ENCODE data around the gene HMG20A. TPM values are rescaled to one million over a fixed set of nuclear protein-coding genes. Genes with fewer than 3 reads are reported as not detected.

The HMG20A gene
- polyA plus RNA-seq, 2 donors: 6.5 to 7.0 TPM

GRCh38 chr15:77454951-77455350 lies 34.3 kb downstream of the HMG20A start:
- Histone ChIP-seq H3K4me1 (ENCODE audit: control insufficient read depth in 2 of 2, insufficient read depth in 2 of 2, low read length in 1 of 2) (no peaks in the 10 kb centered on the region), H3K27ac (ENCODE audit: low read depth in 2 of 2, low read length in 1 of 2) (no peak overlapping the region), H3K27me3 (ENCODE audit: control insufficient read depth in 1 of 2, insufficient read depth in 2 of 2, low read length in 2 of 2) (no peaks in the 10 kb centered on the region), H3K36me3 (ENCODE audit: control insufficient read depth in 2 of 2, insufficient read depth in 2 of 2, low read length in 1 of 2) (no peaks in the 10 kb centered on the region), H3K9me3 (ENCODE audit: control insufficient read depth in 2 of 2, insufficient read depth in 1 of 2, low read depth in 1 of 2, low read length in 1 of 2) (no peaks in the 10 kb centered on the region), H3K4me3 (ENCODE audit: low read depth in 1 of 2, low read length in 2 of 2) (no peak overlapping the region)

- H3K27me3 ChIP-seq (ENCODE audit: control insufficient read depth in 1 of 2, insufficient read depth in 2 of 2, low read length in 2 of 2): no peaks in the 10 kb centered on the region
- H3K4me1 ChIP-seq (ENCODE audit: control insufficient read depth in 2 of 2, insufficient read depth in 2 of 2, low read length in 1 of 2): no peaks in the 10 kb centered on the region
- no peak overlapping the region for H3K27ac ChIP-seq (ENCODE audit: low read depth in 2 of 2, low read length in 1 of 2)
- H3K36me3 ChIP-seq (ENCODE audit: control insufficient read depth in 2 of 2, insufficient read depth in 2 of 2, low read length in 1 of 2): no peaks in the 10 kb centered on the region
- WGBS, 2 donors: 39 to 40% methylated on average over 3 of the region's 3 CpGs
- H3K9me3 ChIP-seq (ENCODE audit: control insufficient read depth in 2 of 2, insufficient read depth in 1 of 2, low read depth in 1 of 2, low read length in 1 of 2): no peaks in the 10 kb centered on the region
- H3K4me3 ChIP-seq (ENCODE audit: low read depth in 1 of 2, low read length in 2 of 2): no peak overlapping the region
Observed at GRCh38 chr15:77455696-77456321, 35.1 kb downstream of the HMG20A start.

GRCh38 chr15:77456746-77457145 lies 36.1 kb downstream of the HMG20A start:
- WGBS, 2 donors: 94% methylated on average over 1 of the region's 1 CpG
- Histone ChIP-seq H3K27ac (ENCODE audit: low read depth in 2 of 2, low read length in 1 of 2) (no peak overlapping the region), H3K4me1 (ENCODE audit: control insufficient read depth in 2 of 2, insufficient read depth in 2 of 2, low read length in 1 of 2) (no peaks in the 10 kb centered on the region)

GRCh38 chr15:77457191-77457904 lies 36.7 kb downstream of the HMG20A start:
- Histone ChIP-seq H3K27ac (ENCODE audit: low read depth in 2 of 2, low read length in 1 of 2) (no peak overlapping the region), H3K4me3 (ENCODE audit: low read depth in 1 of 2, low read length in 2 of 2) (no peak overlapping the region), H3K9me3 (ENCODE audit: control insufficient read depth in 2 of 2, insufficient read depth in 1 of 2, low read depth in 1 of 2, low read length in 1 of 2) (no peaks in the 10 kb centered on the region), H3K36me3 (ENCODE audit: control insufficient read depth in 2 of 2, insufficient read depth in 2 of 2, low read length in 1 of 2) (no peaks in the 10 kb centered on the region), H3K27me3 (ENCODE audit: control insufficient read depth in 1 of 2, insufficient read depth in 2 of 2, low read length in 2 of 2) (no peaks in the 10 kb centered on the region), H3K4me1 (ENCODE audit: control insufficient read depth in 2 of 2, insufficient read depth in 2 of 2, low read length in 1 of 2) (no peaks in the 10 kb centered on the region)
- WGBS, 2 donors: 71 to 72% methylated on average over 5 of the region's 5 CpGs

More at GRCh38 chr15:77456746-77457145, 36.1 kb downstream of the HMG20A start:
- Histone ChIP-seq H3K4me3 (ENCODE audit: low read depth in 1 of 2, low read length in 2 of 2) (no peak overlapping the region), H3K9me3 (ENCODE audit: control insufficient read depth in 2 of 2, insufficient read depth in 1 of 2, low read depth in 1 of 2, low read length in 1 of 2) (no peaks in the 10 kb centered on the region), H3K27me3 (ENCODE audit: control insufficient read depth in 1 of 2, insufficient read depth in 2 of 2, low read length in 2 of 2) (no peaks in the 10 kb centered on the region), H3K36me3 (ENCODE audit: control insufficient read depth in 2 of 2, insufficient read depth in 2 of 2, low read length in 1 of 2) (no peaks in the 10 kb centered on the region)

GRCh38 chr15:77457905-77458265 lies 37.2 kb downstream of the HMG20A start:
- Histone ChIP-seq H3K27me3 (ENCODE audit: control insufficient read depth in 1 of 2, insufficient read depth in 2 of 2, low read length in 2 of 2) (no peaks in the 10 kb centered on the region), H3K27ac (ENCODE audit: low read depth in 2 of 2, low read length in 1 of 2) (no peak overlapping the region), H3K36me3 (ENCODE audit: control insufficient read depth in 2 of 2, insufficient read depth in 2 of 2, low read length in 1 of 2) (no peaks in the 10 kb centered on the region), H3K4me3 (ENCODE audit: low read depth in 1 of 2, low read length in 2 of 2) (no peak overlapping the region), H3K9me3 (ENCODE audit: control insufficient read depth in 2 of 2, insufficient read depth in 1 of 2, low read depth in 1 of 2, low read length in 1 of 2) (no peaks in the 10 kb centered on the region), H3K4me1 (ENCODE audit: control insufficient read depth in 2 of 2, insufficient read depth in 2 of 2, low read length in 1 of 2) (no peaks in the 10 kb centered on the region)

GRCh38 chr15:77459031-77459430 lies 38.3 kb downstream of the HMG20A start:
- 79 to 81% methylated on average over 2 of the region's 2 CpGs for WGBS, 2 donors
- H3K27me3 ChIP-seq (ENCODE audit: control insufficient read depth in 1 of 2, insufficient read depth in 2 of 2, low read length in 2 of 2): no peaks in the 10 kb centered on the region

GRCh38 chr15:77461486-77461885 lies 40.8 kb downstream of the HMG20A start:
- H3K9me3 ChIP-seq (ENCODE audit: control insufficient read depth in 2 of 2, insufficient read depth in 1 of 2, low read depth in 1 of 2, low read length in 1 of 2): no peaks in the 10 kb centered on the region
- no peak overlapping the region for H3K27ac ChIP-seq (ENCODE audit: low read depth in 2 of 2, low read length in 1 of 2)
- H3K36me3 ChIP-seq (ENCODE audit: control insufficient read depth in 2 of 2, insufficient read depth in 2 of 2, low read length in 1 of 2): peaks cover 0 to 4% of the 10 kb centered on the region in 2 donors
- H3K4me3 ChIP-seq (ENCODE audit: low read depth in 1 of 2, low read length in 2 of 2): no peak overlapping the region
- no peaks in the 10 kb centered on the region for H3K4me1 ChIP-seq (ENCODE audit: control insufficient read depth in 2 of 2, insufficient read depth in 2 of 2, low read length in 1 of 2)
- H3K27me3 ChIP-seq (ENCODE audit: control insufficient read depth in 1 of 2, insufficient read depth in 2 of 2, low read length in 2 of 2): no peaks in the 10 kb centered on the region

More at GRCh38 chr15:77459031-77459430, 38.3 kb downstream of the HMG20A start:
- no peaks in the 10 kb centered on the region for H3K9me3 ChIP-seq (ENCODE audit: control insufficient read depth in 2 of 2, insufficient read depth in 1 of 2, low read depth in 1 of 2, low read length in 1 of 2)
- no peaks in the 10 kb centered on the region for H3K36me3 ChIP-seq (ENCODE audit: control insufficient read depth in 2 of 2, insufficient read depth in 2 of 2, low read length in 1 of 2)
- H3K4me3 ChIP-seq (ENCODE audit: low read depth in 1 of 2, low read length in 2 of 2): no peak overlapping the region
- no peaks in the 10 kb centered on the region for H3K4me1 ChIP-seq (ENCODE audit: control insufficient read depth in 2 of 2, insufficient read depth in 2 of 2, low read length in 1 of 2)
- H3K27ac ChIP-seq (ENCODE audit: low read depth in 2 of 2, low read length in 1 of 2): no peak overlapping the region

GRCh38 chr15:77464129-77464865 lies 43.6 kb downstream of the HMG20A start:
- 95 to 96% methylated on average over 3 of the region's 3 CpGs for WGBS, 2 donors
- Histone ChIP-seq H3K36me3 (ENCODE audit: control insufficient read depth in 2 of 2, insufficient read depth in 2 of 2, low read length in 1 of 2) (peaks cover 3 to 5% of the 10 kb centered on the region in 2 donors), H3K9me3 (ENCODE audit: control insufficient read depth in 2 of 2, insufficient read depth in 1 of 2, low read depth in 1 of 2, low read length in 1 of 2) (no peaks in the 10 kb centered on the region), H3K27me3 (ENCODE audit: control insufficient read depth in 1 of 2, insufficient read depth in 2 of 2, low read length in 2 of 2) (no peaks in the 10 kb centered on the region), H3K4me1 (ENCODE audit: control insufficient read depth in 2 of 2, insufficient read depth in 2 of 2, low read length in 1 of 2) (no peaks in the 10 kb centered on the region), H3K4me3 (ENCODE audit: low read depth in 1 of 2, low read length in 2 of 2) (no peak overlapping the region), H3K27ac (ENCODE audit: low read depth in 2 of 2, low read length in 1 of 2) (no peak overlapping the region)

GRCh38 chr15:77466521-77466920 lies 45.8 kb downstream of the HMG20A start:
- Histone ChIP-seq H3K27ac (ENCODE audit: low read depth in 2 of 2, low read length in 1 of 2) (no peak overlapping the region), H3K9me3 (ENCODE audit: control insufficient read depth in 2 of 2, insufficient read depth in 1 of 2, low read depth in 1 of 2, low read length in 1 of 2) (no peaks in the 10 kb centered on the region), H3K27me3 (ENCODE audit: control insufficient read depth in 1 of 2, insufficient read depth in 2 of 2, low read length in 2 of 2) (no peaks in the 10 kb centered on the region), H3K36me3 (ENCODE audit: control insufficient read depth in 2 of 2, insufficient read depth in 2 of 2, low read length in 1 of 2) (peaks cover 3 to 7% of the 10 kb centered on the region in 2 donors), H3K4me3 (ENCODE audit: low read depth in 1 of 2, low read length in 2 of 2) (no peak overlapping the region), H3K4me1 (ENCODE audit: control insufficient read depth in 2 of 2, insufficient read depth in 2 of 2, low read length in 1 of 2) (no peaks in the 10 kb centered on the region)
- 92 to 100% methylated on average over 1 of the region's 1 CpG for WGBS, 2 donors

Measured in esophagus (tissue), 2 donors.